ENCODE data around the gene MMP20. TPM values are rescaled to one million over a fixed set of nuclear protein-coding genes. Genes with fewer than 3 reads are reported as not detected.

The MMP20 gene
- total RNA-seq, 1 experiment from 2014 or later: not detected

DNA sequence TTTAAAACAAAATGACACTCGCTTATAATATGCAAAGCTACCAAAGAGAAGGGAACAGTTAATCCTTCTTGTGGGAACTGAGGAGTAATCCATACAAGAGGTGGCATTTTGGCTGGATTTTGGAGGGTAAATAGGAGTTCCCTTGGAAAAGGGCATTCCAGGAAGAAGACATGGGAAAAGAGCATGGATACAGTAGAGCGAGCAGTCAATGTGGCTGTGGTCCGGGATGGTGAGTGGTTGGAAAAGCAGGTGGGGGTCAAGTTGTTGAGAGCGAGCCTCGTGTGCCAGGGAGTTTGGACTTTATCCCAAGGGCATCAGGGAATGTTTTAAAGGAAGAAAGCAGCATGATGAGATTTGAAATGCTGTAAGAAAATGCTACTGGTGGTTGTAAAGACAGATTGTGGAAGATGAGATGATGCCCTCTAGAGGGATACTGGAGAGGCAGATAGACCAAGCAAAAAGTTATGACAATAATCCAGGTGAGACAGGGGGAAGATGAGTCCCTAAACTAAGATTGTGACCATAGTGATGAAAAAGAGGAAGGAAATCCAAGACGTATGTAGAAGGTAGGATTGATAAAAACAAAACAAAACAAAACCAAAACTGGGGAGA lies 90.8 kb downstream of the MMP20 start:
- Histone ChIP-seq H2BK120ac (ENCODE audit: low read depth, low read length, poor library complexity, severe bottlenecking) (no peak overlapping the region), H2BK5ac (ENCODE audit: insufficient read length, low read length) (no peak overlapping the region), H4K91ac (ENCODE audit: insufficient read length, low read depth, low read length) (no peak overlapping the region), H4K8ac (replicated peaks; ENCODE audit: insufficient read length, low read depth, low read length) (no peak overlapping the region), H3K79me2 (ENCODE audit: insufficient read depth, low read length) (no peaks in the 10 kb centered on the region), H3K27me3 (ENCODE audit: insufficient read depth, low read length) (no peaks in the 10 kb centered on the region), H4K20me1 (ENCODE audit: control insufficient read depth, insufficient read depth, insufficient read length) (no peaks in the 10 kb centered on the region), H2BK15ac (ENCODE audit: low read depth, low read length) (no peak overlapping the region), H3K14ac (ENCODE audit: insufficient read depth, low read length) (no peak overlapping the region), H3K23ac (ENCODE audit: insufficient read length, low read depth, low read length) (no peak overlapping the region), H3T11ph (ENCODE audit: low read length) (no peak overlapping the region), H3K56ac (ENCODE audit: insufficient read length, low read depth, low read length) (no peak overlapping the region), H2BK20ac (ENCODE audit: low read depth, low read length, poor library complexity, severe bottlenecking) (no peak overlapping the region), H4K5ac (ENCODE audit: insufficient read length, low read depth, low read length) (no peak overlapping the region), H2AK5ac (ENCODE audit: insufficient read length, low read length) (no peak overlapping the region), H3K4me1 (ENCODE audit: insufficient read depth, low read length) (no peaks in the 10 kb centered on the region), H3K23me2 (ENCODE audit: insufficient read length, low read depth, low read length, poor library complexity, severe bottlenecking) (no peaks in the 10 kb centered on the region), H3K9me3 (ENCODE audit: control insufficient read depth, low read depth, low read length) (no peaks in the 10 kb centered on the region), H3K9ac (ENCODE audit: extremely low read depth, insufficient read length, low read length) (no peak overlapping the region), H2AFZ (ENCODE audit: low read length) (no peak overlapping the region), H3K4ac (ENCODE audit: low read depth, low read length) (no peak overlapping the region), H3K4me2 (ENCODE audit: insufficient read depth, insufficient read length, low read length) (no peak overlapping the region), H3K27ac (ENCODE audit: insufficient read length, low read depth, low read length) (no peak overlapping the region), H3K79me1 (ENCODE audit: insufficient read depth, low read depth, low read length, poor library complexity, severe bottlenecking) (no peaks in the 10 kb centered on the region), H2BK12ac (ENCODE audit: insufficient read length, low read depth, low read length) (no peak overlapping the region), H3K18ac (ENCODE audit: insufficient read length, low read depth, low read length) (no peak overlapping the region)
- TF ChIP-seq, protein P1, sequence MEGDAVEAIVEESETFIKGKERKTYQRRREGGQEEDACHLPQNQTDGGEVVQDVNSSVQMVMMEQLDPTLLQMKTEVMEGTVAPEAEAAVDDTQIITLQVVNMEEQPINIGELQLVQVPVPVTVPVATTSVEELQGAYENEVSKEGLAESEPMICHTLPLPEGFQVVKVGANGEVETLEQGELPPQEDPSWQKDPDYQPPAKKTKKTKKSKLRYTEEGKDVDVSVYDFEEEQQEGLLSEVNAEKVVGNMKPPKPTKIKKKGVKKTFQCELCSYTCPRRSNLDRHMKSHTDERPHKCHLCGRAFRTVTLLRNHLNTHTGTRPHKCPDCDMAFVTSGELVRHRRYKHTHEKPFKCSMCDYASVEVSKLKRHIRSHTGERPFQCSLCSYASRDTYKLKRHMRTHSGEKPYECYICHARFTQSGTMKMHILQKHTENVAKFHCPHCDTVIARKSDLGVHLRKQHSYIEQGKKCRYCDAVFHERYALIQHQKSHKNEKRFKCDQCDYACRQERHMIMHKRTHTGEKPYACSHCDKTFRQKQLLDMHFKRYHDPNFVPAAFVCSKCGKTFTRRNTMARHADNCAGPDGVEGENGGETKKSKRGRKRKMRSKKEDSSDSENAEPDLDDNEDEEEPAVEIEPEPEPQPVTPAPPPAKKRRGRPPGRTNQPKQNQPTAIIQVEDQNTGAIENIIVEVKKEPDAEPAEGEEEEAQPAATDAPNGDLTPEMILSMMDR (conservative IDR thresholded peaks at IDR 0.05): peak; percentile 37; the same call in 1 of the 3 replicates
- H3K27ac Mint-ChIP-seq: no peak overlapping the region
- no CpG with 5 or more reads among the region's 6 CpGs for WGBS (ENCODE audit: extremely low coverage, insufficient read length, low lambda C conversion rate)
- peaks cover 3 to 4% of the 10 kb centered on the region in 2 experiments; a peak in 3 of 4 replicates for H3K4me1 Mint-ChIP-seq
- H3K27me3 Mint-ChIP-seq (ENCODE audit: low read depth): no peaks in the 10 kb centered on the region
- no peak for DNase-seq
- no peak overlapping the region for H3K4me3 Mint-ChIP-seq
- no peaks in the 10 kb centered on the region for H3K36me3 Mint-ChIP-seq (ENCODE audit: insufficient read depth in 1 of 3, low read depth in 3 of 3)
- H3K9me3 Mint-ChIP-seq: no peaks in the 10 kb centered on the region

All from H9 (cell line).